A549 (cell line): ENCODE data around the gene DYSF. TPM values are rescaled to one million over a fixed set of nuclear protein-coding genes. Genes with fewer than 3 reads are reported as not detected.

ENCODE experiments used
- ATAC-seq, 2 experiments: fragments of 200-7000 bp in 1 of 2; fragments of >200 bp in 1 of 2; cut with Nextera tagmentation in 1 of 2; cut with Tn5 transposase in 1 of 2; 3 replicates each; pipeline versions ENCODE4 v1.8.0 to v1.9.1; 2018 to 2020; ENCODE audit warnings: mild to moderate bottlenecking in 1 of 2, moderate library complexity in 1 of 2
- CTCF ChIA-PET: fragments of 300-600 bp; sonication (Branson Sonifier 250); formaldehyde crosslinking; extraction: SDS; loops from one replicate; lab custom pipeline; 2021; ENCODE audit warnings: antibody characterized with exemption, inconsistent platforms; lab: Yijun Ruan, JAX
- POLR2A ChIA-PET: fragments of 350-600 bp; formaldehyde crosslinking; extraction: SDS; loops from one replicate; lab custom pipeline; 2021; ENCODE audit warnings: antibody characterized with exemption, inconsistent platforms; lab: Yijun Ruan, JAX
- DNase-seq, 2 experiments: peaks; one replicate each; pipeline versions ENCODE4 v3.0.0 to v3.0.0-alpha.2; 2011 to 2016; ENCODE audit warnings: low read depth in 1 of 2, low spot score in 1 of 2
- FAIRE-seq: peaks from 2 replicates; lab custom pipeline; 2011; peaks lifted over from hg19 to GRCh38; lab: Jason Lieb, UNC
- H3K27ac ChIP-seq, 2 experiments: fragments of >200 bp; sonication (Bioruptor Twin); formaldehyde crosslinking; 3 replicates each; pipeline ENCODE4 v1.5.1; 2016 to 2017
- H3K4me1 ChIP-seq: fragments of >200 bp; sonication (Bioruptor Twin); formaldehyde crosslinking; 3 replicates; pipeline ENCODE4 v1.6.1; 2016
- H3K4me2 ChIP-seq: fragments of >200 bp; sonication (Bioruptor Twin); formaldehyde crosslinking; 3 replicates; pipeline ENCODE4 v1.6.1; 2016
- H3K4me3 ChIP-seq: fragments of >200 bp; sonication (Bioruptor Twin); formaldehyde crosslinking; 3 replicates; pipeline ENCODE4 v1.5.1; 2016
- H3K9me3 ChIP-seq: fragments of >200 bp; sonication (Bioruptor Twin); formaldehyde crosslinking; 3 replicates; pipeline ENCODE4 v1.6.1; 2016
- CEBPB ChIP-seq, 2 experiments: fragments of >200 bp in 1 of 2; sonication (Bioruptor Twin) in 1 of 2; formaldehyde crosslinking in 1 of 2; IDR thresholded peaks; 2 replicates each; pipeline ENCODE4 v1.6.1; 2012 to 2016
- EP300 ChIP-seq, 2 experiments: fragments of >200 bp; sonication (Bioruptor Twin); formaldehyde crosslinking; IDR thresholded peaks; 2 replicates in 1 of 2; 3 replicates in 1 of 2; pipeline ENCODE4 v1.6.1; 2016 to 2017
- FOSB ChIP-seq: fragments of 250-450 bp; sonication (Bioruptor Pico); IDR thresholded peaks from 2 replicates; pipeline ENCODE4 v1.5.0; 2020; ENCODE audit warnings: mild to moderate bottlenecking, moderate library complexity
- GATA3 ChIP-seq: IDR thresholded peaks from 2 replicates; pipeline ENCODE4 v1.6.1; 2012; ENCODE audit warnings: borderline replicate concordance
- HEYL ChIP-seq: fragments of 250-450 bp; sonication (Bioruptor Pico); IDR thresholded peaks from 2 replicates; pipeline ENCODE4 v1.8.0; 2021; ENCODE audit warnings: mild to moderate bottlenecking, moderate library complexity
- HOXA7 ChIP-seq: fragments of 250-450 bp; sonication (Bioruptor Pico); IDR thresholded peaks from 2 replicates; pipeline ENCODE4 v1.5.0; 2020; ENCODE audit warnings: mild to moderate bottlenecking, moderate library complexity
- HOXB13 ChIP-seq: fragments of 250-450 bp; sonication (Bioruptor Pico); IDR thresholded peaks from 2 replicates; pipeline ENCODE4 v1.5.0; 2020; ENCODE audit warnings: low read depth, mild to moderate bottlenecking, moderate library complexity
- KDM5A ChIP-seq: fragments of 200-600 bp; sonication (generic); IDR thresholded peaks from 2 replicates; pipeline ENCODE4 v1.6.1; 2016; ENCODE audit warnings: antibody characterized with exemption, mild to moderate bottlenecking
- MAFK ChIP-seq: fragments of 450-650 bp; IDR thresholded peaks from 2 replicates; pipeline ENCODE4 v1.6.1; 2014; ENCODE audit not compliant: partially characterized antibody
- MAZ ChIP-seq: fragments of 150-350 bp; IDR thresholded peaks from 2 replicates; pipeline ENCODE4 v1.6.1; 2014; ENCODE audit warnings: antibody characterized with exemption, low read depth, low read length, borderline replicate concordance
- MYC ChIP-seq: IDR thresholded peaks from 2 replicates; pipeline ENCODE4 v1.6.1; 2012; ENCODE audit warnings: mild to moderate bottlenecking, inconsistent platforms, low read length, improper control_type of control experiment, borderline replicate concordance
- NFE2L2 ChIP-seq: fragments of 150-350 bp; conservative IDR thresholded peaks from 2 replicates; pipeline ENCODE4 v1.6.1; 2014; ENCODE audit warnings: low read length
- NPAS2 ChIP-seq: fragments of 250-450 bp; sonication (Bioruptor Pico); IDR thresholded peaks from 2 replicates; pipeline ENCODE4 v1.8.0; 2022; ENCODE audit warnings: mild to moderate bottlenecking, moderate library complexity, borderline replicate concordance
- POLR2AphosphoS2 ChIP-seq: conservative IDR thresholded peaks from 2 replicates; pipeline ENCODE4 v1.6.1; 2012; ENCODE audit warnings: low read length, improper control_type of control experiment, inconsistent platforms
- RAD21 ChIP-seq, 2 experiments: fragments of >200 bp in 1 of 2; sonication (Bioruptor Twin) in 1 of 2; formaldehyde crosslinking in 1 of 2; IDR thresholded peaks in 1 of 2; conservative IDR thresholded peaks in 1 of 2; 2 replicates in 1 of 2; 3 replicates in 1 of 2; pipeline ENCODE4 v1.6.1; 2012 to 2018; ENCODE audit warnings: inconsistent platforms in 1 of 2
- RNF2 ChIP-seq: fragments of 200-600 bp; sonication (generic); IDR thresholded peaks from 2 replicates; pipeline ENCODE4 v1.6.1; 2016; ENCODE audit warnings: low read depth, mild to moderate bottlenecking, antibody characterized with exemption, moderate library complexity, borderline replicate concordance
- SREBF2 ChIP-seq: fragments of 450-650 bp; IDR thresholded peaks from 2 replicates; pipeline ENCODE4 v1.6.1; 2014; ENCODE audit warnings: mild to moderate bottlenecking, moderate library complexity
- ZNF302 ChIP-seq: fragments of 250-450 bp; sonication (Bioruptor Pico); IDR thresholded peaks from 2 replicates; pipeline ENCODE4 v1.9.0; 2021; ENCODE audit warnings: inconsistent platforms, mild to moderate bottlenecking, moderate library complexity
- WGBS: methylation state at CpG from one replicate; pipeline ENCODE4 v1.1.6; 2017; ENCODE audit errors: missing lambda C conversion rate; 5-methylcytosine and 5-hydroxymethylcytosine counted together
- polyA plus RNA-seq, 4 experiments: library from polyadenylated mRNA; depleted of rRNA in 3 of 4; stranded (reverse); fragments of >200 nt; fragmentation: RNase III in 1 of 4; extraction: RNeasy Plus Mini Kit Qiagen cat#74134 plus additional on column Dnase treatment in 1 of 4; gene quantifications; 2 replicates in 3 of 4; 3 replicates in 1 of 4; pipeline ENCODE4 v1.2.3, GENCODE V29; 2011 to 2017
- TF ChIP-seq, protein P1 (sequence below): fragments of >200 bp; sonication (Bioruptor Twin); formaldehyde crosslinking; IDR thresholded peaks from 3 replicates; pipeline ENCODE4 v1.5.1; 2016
- TF ChIP-seq, protein P2 (sequence below): IDR thresholded peaks from 2 replicates; pipeline ENCODE4 v1.6.1; 2012; ENCODE audit warnings: low read depth, borderline replicate concordance
- TF ChIP-seq, protein P3 (sequence below): fragments of >200 bp; sonication (Bioruptor Twin); formaldehyde crosslinking; IDR thresholded peaks from 2 replicates; pipeline ENCODE4 v1.6.1; 2016

DYSF gene
- polyA plus RNA-seq, 2 of the 4 experiments (the other 2 are of a cell fraction): 0.36 to 0.98 TPM

DNA sequence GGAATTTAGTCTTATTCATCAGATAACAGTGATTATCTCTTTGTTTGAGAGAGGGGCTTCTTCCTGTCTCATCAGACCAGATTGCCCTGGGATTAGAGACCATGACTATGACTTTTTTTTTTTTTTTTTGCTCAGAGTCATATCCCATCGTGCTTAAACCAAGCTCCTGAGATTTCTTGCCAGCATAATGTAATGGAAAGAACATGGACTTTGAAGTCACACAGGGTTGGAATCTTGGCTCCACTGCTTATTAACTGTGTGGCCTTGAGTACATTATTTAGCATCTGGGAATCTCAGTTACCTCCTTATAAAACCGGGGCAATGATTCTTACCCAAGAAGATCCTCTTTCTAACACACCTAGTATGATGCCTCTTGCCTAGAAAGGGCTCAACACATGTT is 268.3 kb downstream of the DYSF start:
- FAIRE-seq (no peak), ATAC-seq (no peak), DNase-seq (no peak)
- no peak overlapping the region for H3K27ac ChIP-seq
- peaks cover 27% of the 10 kb centered on the region for H3K9me3 ChIP-seq
- ChIA-PET POLR2A (interaction anchor here (0.6 kb wide), 1 partner anchor 61 kb away, joined by 4 read pairs; no protein-coding TSS in a partner anchor), CTCF (interaction anchor here (1.8 kb wide), 1 partner anchor 33 kb away, joined by 3 read pairs; no protein-coding TSS in a partner anchor)
- H3K4me3 ChIP-seq: no peak overlapping the region
- no peak for TF ChIP-seq NFE2L2
- no peak for TF ChIP-seq MAZ
- no peak for TF ChIP-seq SREBF2
- no peak for TF ChIP-seq POLR2AphosphoS2
- no peak for TF ChIP-seq FOSB
- no peak for TF ChIP-seq RNF2
- TF ChIP-seq EP300 (IDR thresholded peaks at IDR 0.05): no peak
- TF ChIP-seq, protein P1, sequence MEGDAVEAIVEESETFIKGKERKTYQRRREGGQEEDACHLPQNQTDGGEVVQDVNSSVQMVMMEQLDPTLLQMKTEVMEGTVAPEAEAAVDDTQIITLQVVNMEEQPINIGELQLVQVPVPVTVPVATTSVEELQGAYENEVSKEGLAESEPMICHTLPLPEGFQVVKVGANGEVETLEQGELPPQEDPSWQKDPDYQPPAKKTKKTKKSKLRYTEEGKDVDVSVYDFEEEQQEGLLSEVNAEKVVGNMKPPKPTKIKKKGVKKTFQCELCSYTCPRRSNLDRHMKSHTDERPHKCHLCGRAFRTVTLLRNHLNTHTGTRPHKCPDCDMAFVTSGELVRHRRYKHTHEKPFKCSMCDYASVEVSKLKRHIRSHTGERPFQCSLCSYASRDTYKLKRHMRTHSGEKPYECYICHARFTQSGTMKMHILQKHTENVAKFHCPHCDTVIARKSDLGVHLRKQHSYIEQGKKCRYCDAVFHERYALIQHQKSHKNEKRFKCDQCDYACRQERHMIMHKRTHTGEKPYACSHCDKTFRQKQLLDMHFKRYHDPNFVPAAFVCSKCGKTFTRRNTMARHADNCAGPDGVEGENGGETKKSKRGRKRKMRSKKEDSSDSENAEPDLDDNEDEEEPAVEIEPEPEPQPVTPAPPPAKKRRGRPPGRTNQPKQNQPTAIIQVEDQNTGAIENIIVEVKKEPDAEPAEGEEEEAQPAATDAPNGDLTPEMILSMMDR: no peak
- no peak for TF ChIP-seq KDM5A
- no peak for TF ChIP-seq RAD21 (conservative IDR thresholded peaks at IDR 0.05 in 1 of 2, IDR thresholded peaks at IDR 0.05 in 1 of 2)
- TF ChIP-seq, protein P2, sequence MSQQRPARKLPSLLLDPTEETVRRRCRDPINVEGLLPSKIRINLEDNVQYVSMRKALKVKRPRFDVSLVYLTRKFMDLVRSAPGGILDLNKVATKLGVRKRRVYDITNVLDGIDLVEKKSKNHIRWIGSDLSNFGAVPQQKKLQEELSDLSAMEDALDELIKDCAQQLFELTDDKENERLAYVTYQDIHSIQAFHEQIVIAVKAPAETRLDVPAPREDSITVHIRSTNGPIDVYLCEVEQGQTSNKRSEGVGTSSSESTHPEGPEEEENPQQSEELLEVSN: no peak
- no peak for TF ChIP-seq NPAS2 (CRISPR knock-in tag)
- H3K4me2 ChIP-seq: no peak overlapping the region
- H3K4me1 ChIP-seq: peaks cover 8% of the 10 kb centered on the region
- WGBS: 2% methylated on average over 2 of the region's 2 CpGs

DNA sequence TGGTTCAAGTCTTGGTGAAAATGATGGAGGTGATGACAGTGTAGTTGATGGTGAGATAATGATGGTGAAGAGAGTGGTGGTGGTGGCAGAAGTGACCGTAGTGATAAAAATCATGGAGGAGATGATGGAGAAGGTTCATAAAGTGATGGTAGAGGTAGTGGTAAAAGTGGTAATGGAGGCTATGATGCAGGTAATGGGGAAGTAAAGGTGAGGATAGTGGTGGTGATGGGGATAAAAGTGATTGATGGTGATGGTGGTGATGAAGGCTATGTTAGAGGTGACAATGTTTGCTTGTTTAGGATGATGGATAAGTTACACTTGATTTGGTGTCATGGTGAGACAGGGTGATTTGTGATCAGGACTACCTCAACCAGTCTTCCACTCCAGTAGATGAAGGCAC is 268.9 kb downstream of the DYSF start:
- no peak for DNase-seq
- whole genome bisulfite sequencing: 63% methylated on average over 1 of the region's 1 CpG
- TF ChIP-seq HOXA7 (CRISPR knock-in tag) (no peak), MAFK (no peak), HOXB13 (CRISPR knock-in tag) (no peak), CEBPB (IDR thresholded peaks at IDR 0.05) (no peak), ZNF302 (CRISPR knock-in tag) (no peak), GATA3 (no peak)
- TF ChIP-seq, protein P3, sequence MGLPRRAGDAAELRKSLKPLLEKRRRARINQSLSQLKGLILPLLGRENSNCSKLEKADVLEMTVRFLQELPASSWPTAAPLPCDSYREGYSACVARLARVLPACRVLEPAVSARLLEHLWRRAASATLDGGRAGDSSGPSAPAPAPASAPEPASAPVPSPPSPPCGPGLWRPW: no peak
- TF ChIP-seq, all 56 proteins: peak for 0
- ChIA-PET CTCF (no interaction called here), POLR2A (no interaction called here)
- H3K4me1 ChIP-seq: peaks cover 2% of the 10 kb centered on the region; the same call in 2 of the 3 replicates
- no peak overlapping the region for H3K4me2 ChIP-seq
- peaks cover 27% of the 10 kb centered on the region for H3K9me3 ChIP-seq
- ATAC-seq (no peak), FAIRE-seq (no peak)
- H3K4me3 ChIP-seq: no peak overlapping the region
- H3K27ac ChIP-seq: no peak overlapping the region

DNA sequence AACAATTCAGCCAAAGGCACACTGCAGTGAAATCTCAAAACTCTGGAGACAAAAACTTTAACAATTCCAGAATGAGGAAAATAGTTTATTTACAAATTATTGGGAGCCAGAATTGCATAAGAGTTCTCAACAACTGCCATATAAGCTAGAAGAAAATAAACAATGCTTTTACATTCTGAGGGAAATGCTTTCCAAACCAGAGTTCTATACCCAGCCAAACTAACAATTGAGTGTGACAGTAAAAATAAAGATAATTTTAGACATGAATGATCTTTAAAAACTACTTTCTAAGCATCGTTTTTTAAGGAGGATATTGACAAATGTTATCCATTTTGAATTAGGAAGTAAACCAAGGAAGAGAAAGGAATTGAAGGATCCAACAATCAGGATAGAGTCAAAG is 271.4 kb downstream of the DYSF start:
- H3K4me2 ChIP-seq: no peak overlapping the region
- ATAC-seq (no peak), DNase-seq (no peak)
- WGBS: 7% methylated on average over 1 of the region's 1 CpG
- no peak overlapping the region for H3K4me3 ChIP-seq
- no peaks in the 10 kb centered on the region for H3K4me1 ChIP-seq
- TF ChIP-seq HOXA7 (CRISPR knock-in tag) (no peak), FOSB (no peak), KDM5A (no peak), SREBF2 (no peak), HEYL (CRISPR knock-in tag) (no peak), HOXB13 (CRISPR knock-in tag) (no peak), MYC (no peak)
- TF ChIP-seq, all 56 proteins: peak for 0
- no peak for FAIRE-seq
- H3K9me3 ChIP-seq: peaks cover 27% of the 10 kb centered on the region
- ChIA-PET CTCF (no interaction called here), POLR2A (no interaction called here)
- H3K27ac ChIP-seq: no peak overlapping the region
